ENCODE results near the gene DNAH7. TPM values are rescaled to one million over a fixed set of nuclear protein-coding genes. Genes with fewer than 3 reads are reported as not detected.

DNAH7 gene
- total RNA-seq, 2 donors from 2014 or later, result 0.02 to 0.11 TPM

GRCh38 chr2:195819276-195819675 is 249.4 kb downstream of the DNAH7 start:
- DNase-seq (ENCODE audit: low spot score) (no peak), ATAC-seq (no peak)
- Mint-ChIP-seq H3K36me3 (no peaks in the 10 kb centered on the region), H3K9me3 (no peaks in the 10 kb centered on the region), H3K4me1 (ENCODE audit: low read depth in 2 of 2) (no peaks in the 10 kb centered on the region), H3K27me3 (peaks cover 2 to 16% of the 10 kb centered on the region in 2 donors), H3K4me3 (no peak overlapping the region), H3K27ac (no peak overlapping the region)

GRCh38 chr2:195818526-195818925 is 250.1 kb downstream of the DNAH7 start:
- Mint-ChIP-seq H3K36me3 (no peaks in the 10 kb centered on the region), H3K27ac (no peak overlapping the region), H3K9me3 (no peaks in the 10 kb centered on the region), H3K4me1 (ENCODE audit: low read depth in 2 of 2) (no peaks in the 10 kb centered on the region), H3K27me3 (peaks cover 2 to 16% of the 10 kb centered on the region in 2 donors), H3K4me3 (no peak overlapping the region)
- DNase-seq (ENCODE audit: low spot score) (no peak), ATAC-seq (no peak)

GRCh38 chr2:195818106-195818505 is 250.5 kb downstream of the DNAH7 start:
- H3K36me3 Mint-ChIP-seq, result no peaks in the 10 kb centered on the region
- no peaks in the 10 kb centered on the region for H3K9me3 Mint-ChIP-seq
- H3K4me3 Mint-ChIP-seq, result no peak overlapping the region
- DNase-seq (ENCODE audit: low spot score), result no peak
- no peaks in the 10 kb centered on the region for H3K4me1 Mint-ChIP-seq (ENCODE audit: low read depth in 2 of 2)
- no peak overlapping the region for H3K27ac Mint-ChIP-seq
- peaks cover 2 to 16% of the 10 kb centered on the region in 2 donors for H3K27me3 Mint-ChIP-seq
- no peak for ATAC-seq

- Mint-ChIP-seq H3K27ac (no peak overlapping the region), H3K4me3 (no peak overlapping the region), H3K9me3 (no peaks in the 10 kb centered on the region)
Observed at GRCh38 chr2:195815083-195815482, 253.6 kb downstream of the DNAH7 start.

GRCh38 chr2:195813421-195813820 is 255.2 kb downstream of the DNAH7 start:
- Mint-ChIP-seq H3K9me3 (no peaks in the 10 kb centered on the region), H3K36me3 (no peaks in the 10 kb centered on the region), H3K4me3 (no peak overlapping the region), H3K27ac (no peak overlapping the region), H3K27me3 (peaks cover 3 to 4% of the 10 kb centered on the region in 2 donors), H3K4me1 (ENCODE audit: low read depth in 2 of 2) (no peaks in the 10 kb centered on the region)
- DNase-seq (ENCODE audit: low spot score) (no peak), ATAC-seq (no peak)

More at GRCh38 chr2:195815083-195815482, 253.6 kb downstream of the DNAH7 start:
- no peaks in the 10 kb centered on the region for H3K36me3 Mint-ChIP-seq
- H3K4me1 Mint-ChIP-seq (ENCODE audit: low read depth in 2 of 2), result no peaks in the 10 kb centered on the region
- DNase-seq (ENCODE audit: low spot score) (no peak), ATAC-seq (no peak)
- peaks cover 2 to 20% of the 10 kb centered on the region in 2 donors for H3K27me3 Mint-ChIP-seq

GRCh38 chr2:195810340-195811098 is 258.1 kb downstream of the DNAH7 start:
- Mint-ChIP-seq H3K36me3 (no peaks in the 10 kb centered on the region), H3K27ac (no peak overlapping the region), H3K27me3 (peaks cover 4 to 5% of the 10 kb centered on the region in 2 donors), H3K4me1 (ENCODE audit: low read depth in 2 of 2) (no peaks in the 10 kb centered on the region), H3K4me3 (no peak overlapping the region), H3K9me3 (no peaks in the 10 kb centered on the region)
- DNase-seq (ENCODE audit: low spot score) (no peak), ATAC-seq (no peak)

- Mint-ChIP-seq H3K27me3 (peaks cover 4 to 5% of the 10 kb centered on the region in 2 donors), H3K9me3 (no peaks in the 10 kb centered on the region), H3K27ac (no peak overlapping the region), H3K36me3 (no peaks in the 10 kb centered on the region), H3K4me1 (ENCODE audit: low read depth in 2 of 2) (no peaks in the 10 kb centered on the region), H3K4me3 (no peak overlapping the region)
- ATAC-seq (no peak), DNase-seq (ENCODE audit: low spot score) (no peak)
Observed at GRCh38 chr2:195808189-195808588, 260.4 kb downstream of the DNAH7 start.

- Mint-ChIP-seq H3K4me3 (no peak overlapping the region), H3K36me3 (no peaks in the 10 kb centered on the region), H3K4me1 (ENCODE audit: low read depth in 2 of 2) (no peaks in the 10 kb centered on the region), H3K27ac (no peak overlapping the region), H3K9me3 (no peaks in the 10 kb centered on the region), H3K27me3 (peaks cover 0 to 5% of the 10 kb centered on the region in 2 donors)
- DNase-seq (ENCODE audit: low spot score) (no peak), ATAC-seq (no peak)
Observed at GRCh38 chr2:195805283-195805976, 263.2 kb downstream of the DNAH7 start.

GRCh38 chr2:195795879-195796278 is 272.8 kb downstream of the DNAH7 start:
- no peak overlapping the region for H3K4me3 Mint-ChIP-seq
- H3K27me3 Mint-ChIP-seq, result no peaks in the 10 kb centered on the region
- H3K4me1 Mint-ChIP-seq (ENCODE audit: low read depth in 2 of 2), result no peaks in the 10 kb centered on the region
- H3K36me3 Mint-ChIP-seq, result no peaks in the 10 kb centered on the region
- H3K9me3 Mint-ChIP-seq, result peaks cover 4% of the 10 kb centered on the region
- no peak overlapping the region for H3K27ac Mint-ChIP-seq
- ATAC-seq, result no peak
- no peak for DNase-seq (ENCODE audit: low spot score)

- DNase-seq (ENCODE audit: low spot score) (no peak), ATAC-seq (no peak)
- no peak overlapping the region for H3K4me3 Mint-ChIP-seq
- H3K4me1 Mint-ChIP-seq (ENCODE audit: low read depth in 2 of 2), result no peaks in the 10 kb centered on the region
- H3K9me3 Mint-ChIP-seq, result peaks cover 10% of the 10 kb centered on the region
- H3K27ac Mint-ChIP-seq, result no peak overlapping the region
- peaks cover 2 to 12% of the 10 kb centered on the region in 2 donors for H3K27me3 Mint-ChIP-seq
- no peaks in the 10 kb centered on the region for H3K36me3 Mint-ChIP-seq
Observed at GRCh38 chr2:195793881-195794280, 274.8 kb downstream of the DNAH7 start.

- ATAC-seq, result no peak
- Mint-ChIP-seq H3K4me3 (no peak overlapping the region), H3K27me3 (peaks cover 6 to 29% of the 10 kb centered on the region in 2 donors), H3K27ac (no peak overlapping the region), H3K36me3 (no peaks in the 10 kb centered on the region), H3K4me1 (ENCODE audit: low read depth in 2 of 2) (no peaks in the 10 kb centered on the region), H3K9me3 (no peaks in the 10 kb centered on the region)
- no peak for DNase-seq (ENCODE audit: low spot score)
Observed at GRCh38 chr2:195782156-195782555, 286.5 kb downstream of the DNAH7 start.

GRCh38 chr2:195779491-195779890 is 289.1 kb downstream of the DNAH7 start:
- Mint-ChIP-seq H3K27me3 (peaks cover 6 to 21% of the 10 kb centered on the region in 2 donors), H3K9me3 (no peaks in the 10 kb centered on the region), H3K36me3 (no peaks in the 10 kb centered on the region), H3K4me1 (ENCODE audit: low read depth in 2 of 2) (no peaks in the 10 kb centered on the region), H3K4me3 (no peak overlapping the region), H3K27ac (no peak overlapping the region)
- ATAC-seq (no peak), DNase-seq (ENCODE audit: low spot score) (no peak)

GRCh38 chr2:195769975-195770374 is 298.7 kb downstream of the DNAH7 start:
- Mint-ChIP-seq H3K4me3 (no peak overlapping the region), H3K27ac (no peak overlapping the region), H3K4me1 (ENCODE audit: low read depth in 2 of 2) (no peaks in the 10 kb centered on the region), H3K36me3 (peaks cover under 1% of the 10 kb centered on the region), H3K27me3 (no peaks in the 10 kb centered on the region), H3K9me3 (peaks cover 4% of the 10 kb centered on the region)
- DNase-seq (ENCODE audit: low spot score) (no peak), ATAC-seq (no peak)

GRCh38 chr2:195768431-195768830 is 300.2 kb downstream of the DNAH7 start:
- no peak for DNase-seq (ENCODE audit: low spot score)
- H3K4me1 Mint-ChIP-seq (ENCODE audit: low read depth in 2 of 2), result no peaks in the 10 kb centered on the region
- H3K4me3 Mint-ChIP-seq, result no peak overlapping the region
- peaks cover 9% of the 10 kb centered on the region for H3K36me3 Mint-ChIP-seq
- H3K27ac Mint-ChIP-seq, result no peak overlapping the region
- H3K27me3 Mint-ChIP-seq, result no peaks in the 10 kb centered on the region
- H3K9me3 Mint-ChIP-seq, result peaks cover 7% of the 10 kb centered on the region
- ATAC-seq, result no peak

Data from natural killer cell treated with Interleukin-12 subunit alpha and Interleukin-12 subunit beta and Interleukin-15 and Interleukin-18, amount 100 ng/mL, for 72 hours (primary cell).